Measurements from ENCODE around the gene APOBEC3H. TPM values are rescaled to one million over a fixed set of nuclear protein-coding genes. Genes with fewer than 3 reads are reported as not detected.

Gene APOBEC3H
- total RNA-seq, 4 donors from 2014 or later = 0.39 TPM; not detected in 3

GRCh38 chr22:39110631-39111561, 13.9 kb downstream of the APOBEC3H start:
- Histone ChIP-seq H3K27me3 (peaks cover 0 to 13% (median 0%) of the 10 kb centered on the region in 4 donors), H3K36me3 (no peaks in the 10 kb centered on the region), H3K27ac (replicated peaks in 1 of 4) (no peak overlapping the region), H3K4me1 (no peaks in the 10 kb centered on the region), H3K9me3 (no peaks in the 10 kb centered on the region), H3K4me3 (no peak overlapping the region)
- TF ChIP-seq CTCF (IDR thresholded peaks at IDR 0.05) (no peak), POLR2A (IDR thresholded peaks at IDR 0.05; ENCODE audit: low read depth) (no peak), EP300 (IDR thresholded peaks at IDR 0.05) (no peak), POLR2AphosphoS5 (IDR thresholded peaks at IDR 0.05) (no peak)
- WGBS = 65% methylated on average over 15 of the region's 15 CpGs
- DNase-seq (ENCODE audit: extremely low spot score) = no peak
- intact Hi-C loops (cut with DNase I) = no loop called here

- H3K36me3 ChIP-seq = no peaks in the 10 kb centered on the region
- WGBS = 60% methylated on average over 6 of the region's 6 CpGs
- DNase-seq (ENCODE audit: extremely low spot score) = no peak
- no peak overlapping the region for H3K27ac ChIP-seq (replicated peaks in 1 of 4)
- intact Hi-C loops (cut with DNase I) = no loop called here
- TF ChIP-seq POLR2AphosphoS5 (IDR thresholded peaks at IDR 0.05) (no peak), EP300 (IDR thresholded peaks at IDR 0.05) (no peak), POLR2A (IDR thresholded peaks at IDR 0.05; ENCODE audit: low read depth) (no peak), CTCF (IDR thresholded peaks at IDR 0.05) (no peak)
- no peaks in the 10 kb centered on the region for H3K9me3 ChIP-seq
- H3K4me3 ChIP-seq = no peak overlapping the region
- H3K4me1 ChIP-seq = no peaks in the 10 kb centered on the region
- peaks cover 0 to 13% (median 0%) of the 10 kb centered on the region in 4 donors for H3K27me3 ChIP-seq
These were observed 17.1 kb downstream of the APOBEC3H start for GRCh38 chr22:39114112-39114511.

GRCh38 chr22:39115570-39115969, 18.5 kb downstream of the APOBEC3H start:
- WGBS = 89% methylated on average over 2 of the region's 2 CpGs
- TF ChIP-seq CTCF (IDR thresholded peaks at IDR 0.05) = no peak
- Histone ChIP-seq H3K4me1 (no peaks in the 10 kb centered on the region), H3K27me3 (peaks cover 0 to 13% (median 0%) of the 10 kb centered on the region in 4 donors), H3K9me3 (no peaks in the 10 kb centered on the region), H3K36me3 (no peaks in the 10 kb centered on the region), H3K27ac (replicated peaks in 1 of 4) (no peak overlapping the region), H3K4me3 (no peak overlapping the region)
- no peak for DNase-seq (ENCODE audit: extremely low spot score)
- intact Hi-C loops (cut with DNase I) = loop anchor here (5.0 kb wide), 1 partner anchor 103 kb away; the partner anchor contains the start of gene APOBEC3C

GRCh38 chr22:39115977-39116621, 19.1 kb downstream of the APOBEC3H start:
- 87% methylated on average over 9 of the region's 9 CpGs for WGBS
- H3K27me3 ChIP-seq = peaks cover 0 to 13% (median 0%) of the 10 kb centered on the region in 4 donors
- intact Hi-C loops (cut with DNase I) = loop anchor here (5.0 kb wide), 1 partner anchor 104 kb away; the partner anchor contains the start of gene APOBEC3C
- H3K36me3 ChIP-seq = no peaks in the 10 kb centered on the region
- TF ChIP-seq POLR2A (IDR thresholded peaks at IDR 0.05; ENCODE audit: low read depth) (no peak), POLR2AphosphoS5 (IDR thresholded peaks at IDR 0.05) (no peak), EP300 (IDR thresholded peaks at IDR 0.05) (no peak), CTCF (IDR thresholded peaks at IDR 0.05) (no peak)
- no peaks in the 10 kb centered on the region for H3K4me1 ChIP-seq
- no peak overlapping the region for H3K4me3 ChIP-seq
- no peak overlapping the region for H3K27ac ChIP-seq (replicated peaks in 1 of 4)
- DNase-seq (ENCODE audit: extremely low spot score) = no peak
- no peaks in the 10 kb centered on the region for H3K9me3 ChIP-seq

Data from esophagus muscularis mucosa (tissue), 4 donors.